NT2/D1 (cell line): ENCODE measurements around the gene NADSYN1.

ENCODE experiments used
- YY1 ChIP-seq: IDR thresholded peaks from 2 replicates; pipeline ENCODE4 v1.6.1; 2011; ENCODE audit not compliant: insufficient read length, insufficient read depth
- ZNF274 ChIP-seq: IDR thresholded peaks from 2 replicates; pipeline ENCODE4 v1.6.1; 2011; ENCODE audit warnings: mild to moderate bottlenecking, low read depth, low read length

DNA sequence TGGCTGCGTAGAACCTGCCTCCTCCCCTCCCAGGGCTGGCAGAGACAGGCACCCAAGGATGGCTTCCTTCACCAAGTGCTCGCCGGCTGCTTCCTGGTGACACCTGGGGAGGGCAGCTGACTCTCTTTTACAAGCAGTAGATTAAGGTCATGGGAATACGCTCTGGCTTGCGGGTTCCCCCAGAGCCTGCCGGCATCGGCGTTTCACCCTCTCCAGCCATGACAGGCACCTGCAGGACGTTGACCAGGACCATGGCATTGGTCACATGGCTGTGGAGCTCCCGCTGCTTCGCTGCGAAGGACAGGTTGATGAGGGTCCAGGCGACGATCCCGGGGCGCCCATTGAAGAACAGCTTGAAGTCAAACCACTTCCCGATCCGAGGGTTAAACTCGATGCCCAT, 14.4 kb upstream of the NADSYN1 start:
- no peak for TF ChIP-seq YY1
- TF ChIP-seq ZNF274: no peak
